ENCODE measurements around the gene HTR5A. TPM values are rescaled to one million over a fixed set of nuclear protein-coding genes. Genes with fewer than 3 reads are reported as not detected.
A peak's percentile ranks its signal among the peaks of the same experiment; 100 is the strongest.
"Not testable (repeated sequence)": the region's sequence is repeated elsewhere in the genome, so short reads cannot be mapped to it uniquely, and the experiment has no call there.

HTR5A gene
- total RNA-seq (2014; rRNA removed; shearing (Covaris generic)) = not detected in 2 replicates

- in situ Hi-C loops (cut with HindIII; ENCODE audit: low sequenced_read_pairs) = no loop called here
- DNase-seq (ENCODE audit: low spot score) = peak; percentile 84
Observed at GRCh38 chr7:155069992-155070751, at the start of gene HTR5A. TSS of gene HTR5A (plus strand) at chr7:155070324. CDS start at chr7:155070900, 576 bp downstream.

GRCh38 chr7:155020996-155021395 lies 49.1 kb upstream of the HTR5A start:
- DNase-seq (ENCODE audit: low spot score) = no peak
- in situ Hi-C loops (cut with HindIII; ENCODE audit: low sequenced_read_pairs) = no loop called here

GRCh38 chr7:155021699-155022145 lies 48.4 kb upstream of the HTR5A start:
- DNase-seq (ENCODE audit: low spot score) = no peak
- in situ Hi-C loops (cut with HindIII; ENCODE audit: low sequenced_read_pairs) = no loop called here

GRCh38 chr7:155027879-155028278 lies 42.2 kb upstream of the HTR5A start:
- no peak for DNase-seq (ENCODE audit: low spot score)
- in situ Hi-C loops (cut with HindIII; ENCODE audit: low sequenced_read_pairs) = no loop called here

GRCh38 chr7:155032978-155033377 lies 37.1 kb upstream of the HTR5A start:
- DNase-seq (ENCODE audit: low spot score) = no peak
- in situ Hi-C loops (cut with HindIII; ENCODE audit: low sequenced_read_pairs) = no loop called here

- in situ Hi-C loops (cut with HindIII; ENCODE audit: low sequenced_read_pairs); DNase-seq (ENCODE audit: low spot score): not testable (repeated sequence)
Observed at GRCh38 chr7:155034495-155034894, 35.6 kb upstream of the HTR5A start.

- no peak for DNase-seq (ENCODE audit: low spot score)
- in situ Hi-C loops (cut with HindIII; ENCODE audit: low sequenced_read_pairs) = no loop called here
Observed at GRCh38 chr7:155038335-155038734, 31.8 kb upstream of the HTR5A start.

GRCh38 chr7:155043756-155044155 lies 26.4 kb upstream of the HTR5A start:
- no peak for DNase-seq (ENCODE audit: low spot score)
- in situ Hi-C loops (cut with HindIII; ENCODE audit: low sequenced_read_pairs) = no loop called here

- in situ Hi-C loops (cut with HindIII; ENCODE audit: low sequenced_read_pairs) = no loop called here
- DNase-seq (ENCODE audit: low spot score) = no peak
Observed at GRCh38 chr7:155048006-155048405, 22.1 kb upstream of the HTR5A start.

GRCh38 chr7:155051355-155051754 lies 18.8 kb upstream of the HTR5A start:
- no peak for DNase-seq (ENCODE audit: low spot score)
- in situ Hi-C loops (cut with HindIII; ENCODE audit: low sequenced_read_pairs) = no loop called here

- no peak for DNase-seq (ENCODE audit: low spot score)
- in situ Hi-C loops (cut with HindIII; ENCODE audit: low sequenced_read_pairs) = no loop called here
Observed at GRCh38 chr7:155053002-155053401, 17.1 kb upstream of the HTR5A start.

- no peak for DNase-seq (ENCODE audit: low spot score)
- in situ Hi-C loops (cut with HindIII; ENCODE audit: low sequenced_read_pairs) = no loop called here
Observed at GRCh38 chr7:155054761-155055160, 15.4 kb upstream of the HTR5A start.

GRCh38 chr7:155057076-155057475 lies 13.0 kb upstream of the HTR5A start:
- in situ Hi-C loops (cut with HindIII; ENCODE audit: low sequenced_read_pairs) = no loop called here
- no peak for DNase-seq (ENCODE audit: low spot score)

- peak; percentile 72 for DNase-seq (ENCODE audit: low spot score)
- in situ Hi-C loops (cut with HindIII; ENCODE audit: low sequenced_read_pairs) = no loop called here
Observed at GRCh38 chr7:155058896-155059295, 11.2 kb upstream of the HTR5A start.

GRCh38 chr7:155059703-155060102 lies 10.4 kb upstream of the HTR5A start:
- in situ Hi-C loops (cut with HindIII; ENCODE audit: low sequenced_read_pairs) = no loop called here
- DNase-seq (ENCODE audit: low spot score) = no peak

GRCh38 chr7:155062411-155062810 lies 7.7 kb upstream of the HTR5A start:
- in situ Hi-C loops (cut with HindIII; ENCODE audit: low sequenced_read_pairs) = no loop called here
- DNase-seq (ENCODE audit: low spot score) = peak; percentile 96

- in situ Hi-C loops (cut with HindIII; ENCODE audit: low sequenced_read_pairs) = no loop called here
- DNase-seq (ENCODE audit: low spot score) = peak; percentile 31
Observed at GRCh38 chr7:155064186-155064585, 5.9 kb upstream of the HTR5A start.

- in situ Hi-C loops (cut with HindIII; ENCODE audit: low sequenced_read_pairs) = no loop called here
- DNase-seq (ENCODE audit: low spot score) = no peak
Observed at GRCh38 chr7:155066417-155066950, 3.6 kb upstream of the HTR5A start.

GRCh38 chr7:155071121-155071651 lies 1.1 kb downstream of the HTR5A start:
- DNase-seq (ENCODE audit: low spot score) = peak; percentile 80
- in situ Hi-C loops (cut with HindIII; ENCODE audit: low sequenced_read_pairs) = no loop called here

- in situ Hi-C loops (cut with HindIII; ENCODE audit: low sequenced_read_pairs) = no loop called here
Observed at GRCh38 chr7:155071916-155072571, 1.9 kb downstream of the HTR5A start.

More at GRCh38 chr7:155071916-155072571, 1.9 kb downstream of the HTR5A start:
- peak; percentile 72 for DNase-seq (ENCODE audit: low spot score)

Data from G401 (cell line).